Activated CD4-positive, alpha-beta T cell treated with anti-CD3 and anti-CD28 coated beads, Interleukin-2, Interleukin-6, amounts not matched to agents 100 ng/mL and 50 ng/mL, durations not matched to agents 16 hours and 8 hours (primary cell): ENCODE measurements around the gene PCDHGA1.

Source experiments
- DNase-seq: peaks from one replicate; pipeline ENCODE4 v3.0.0-alpha.2; 2020

Gene PCDHGA1

DNA sequence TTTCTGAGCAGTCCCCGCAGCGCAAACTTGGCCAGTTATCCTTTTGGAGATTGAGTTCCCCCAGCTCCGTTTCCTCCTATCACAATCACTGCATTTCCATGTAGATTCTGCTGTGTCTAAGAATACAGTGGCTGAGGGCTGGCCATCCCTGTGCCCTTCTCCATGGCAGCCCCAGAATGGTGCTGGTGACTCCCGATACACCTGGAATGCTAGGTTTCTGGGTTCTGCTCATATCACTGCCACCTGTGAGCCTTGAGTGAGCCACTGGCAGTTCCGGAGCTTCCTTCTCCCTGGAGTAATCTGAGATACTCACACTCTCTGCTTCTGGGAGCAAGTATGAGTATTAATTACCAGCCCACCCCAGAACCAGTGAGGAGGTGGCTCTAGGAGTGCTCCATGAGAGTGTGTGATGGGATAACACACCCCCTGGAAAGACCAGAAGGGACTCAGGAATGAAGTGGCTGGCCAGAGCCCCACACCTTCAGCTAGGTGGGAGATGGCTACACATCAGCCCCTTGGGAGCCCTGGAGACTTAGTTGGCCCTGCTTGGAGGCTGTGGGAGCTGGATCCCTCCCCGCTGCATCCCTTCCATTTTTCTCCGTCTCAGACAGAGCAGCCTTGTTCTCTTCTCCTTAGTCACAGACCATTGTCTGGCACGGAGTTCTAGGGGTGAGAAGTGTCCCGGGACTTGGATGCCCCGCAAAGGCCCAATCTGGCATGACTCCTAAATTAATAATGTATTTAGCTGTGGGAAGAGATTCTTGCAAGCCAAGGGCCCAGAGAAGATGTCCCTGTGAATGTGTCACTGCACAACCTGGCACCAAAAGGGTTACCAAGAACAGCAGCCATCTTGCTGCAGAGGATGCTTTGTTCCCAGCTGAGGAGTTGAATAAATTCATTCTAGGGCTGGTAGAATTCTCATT lies 163.4 kb downstream of the PCDHGA1 start:
- DNase-seq = no peak

DNA sequence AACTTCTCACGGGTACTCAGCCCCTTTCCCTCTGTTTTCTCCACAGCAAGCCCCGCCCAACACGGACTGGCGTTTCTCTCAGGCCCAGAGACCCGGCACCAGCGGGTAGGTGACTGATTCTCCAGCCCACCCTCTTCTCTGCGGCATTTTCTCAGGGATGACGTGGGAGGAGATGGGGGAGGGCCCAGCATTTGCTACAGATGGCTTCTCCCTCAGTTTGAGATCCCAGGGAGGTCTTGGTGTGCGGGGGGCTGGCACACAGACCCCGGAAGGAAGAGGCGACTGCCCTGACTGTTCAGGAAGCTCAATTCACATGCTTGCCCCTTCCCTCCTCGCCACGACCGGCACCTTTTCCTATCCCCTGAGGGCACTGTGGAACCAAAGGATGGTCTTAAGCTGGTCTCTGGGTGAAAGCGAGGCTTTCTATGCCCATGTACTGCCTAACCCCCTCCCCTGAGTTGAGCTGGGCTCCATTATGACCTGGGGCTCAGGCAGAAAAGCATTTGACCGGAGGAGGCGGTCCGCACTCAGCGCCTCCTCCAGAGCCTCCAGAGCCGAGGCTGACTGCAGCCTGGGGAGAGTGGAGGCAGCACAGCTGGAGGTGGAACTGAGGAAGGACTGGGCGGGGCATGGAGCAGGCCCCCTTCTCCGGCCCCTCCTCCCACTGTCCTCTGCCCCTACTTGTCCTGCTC lies 164.6 kb downstream of the PCDHGA1 start:
- DNase-seq = no peak

DNA sequence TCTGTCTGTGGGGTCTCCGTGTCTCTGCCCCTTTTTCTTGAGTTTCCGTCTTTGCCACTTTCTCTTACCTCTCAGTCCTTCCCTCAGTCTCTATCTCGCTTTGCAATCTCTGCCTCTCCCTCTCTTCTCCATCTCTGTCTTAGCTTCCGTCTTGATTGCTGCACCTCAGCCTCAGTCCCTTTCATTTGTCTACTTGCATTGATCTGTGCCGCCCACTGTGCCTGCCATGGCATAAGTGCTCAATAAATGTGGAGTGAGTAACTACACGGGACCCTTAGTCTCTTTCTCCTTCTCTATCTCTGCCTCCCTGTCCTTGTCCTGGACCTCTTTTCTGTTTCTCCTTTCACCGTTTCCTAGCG lies 165.1 kb downstream of the PCDHGA1 start:
- DNase-seq = no peak

DNA sequence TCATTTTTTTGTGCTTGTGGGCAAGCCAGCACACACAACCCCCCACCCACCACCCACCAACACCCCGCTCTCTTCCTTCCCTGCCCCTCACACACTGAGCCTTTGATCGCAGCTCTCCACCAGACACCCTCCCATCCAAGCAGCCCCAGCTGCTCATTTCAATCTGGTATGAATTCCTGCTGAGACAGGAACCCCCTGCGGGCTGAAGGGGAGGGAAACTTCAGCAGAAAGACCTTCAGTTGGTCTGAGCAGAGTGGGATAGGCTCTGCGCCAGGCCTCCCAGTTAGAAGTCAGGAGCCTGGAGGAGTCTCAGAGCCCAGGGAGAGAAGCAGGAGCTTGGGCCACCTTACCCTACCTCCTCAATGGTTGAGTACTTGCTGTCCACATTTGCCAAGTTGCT lies 165.7 kb downstream of the PCDHGA1 start:
- DNase-seq = no peak

DNA sequence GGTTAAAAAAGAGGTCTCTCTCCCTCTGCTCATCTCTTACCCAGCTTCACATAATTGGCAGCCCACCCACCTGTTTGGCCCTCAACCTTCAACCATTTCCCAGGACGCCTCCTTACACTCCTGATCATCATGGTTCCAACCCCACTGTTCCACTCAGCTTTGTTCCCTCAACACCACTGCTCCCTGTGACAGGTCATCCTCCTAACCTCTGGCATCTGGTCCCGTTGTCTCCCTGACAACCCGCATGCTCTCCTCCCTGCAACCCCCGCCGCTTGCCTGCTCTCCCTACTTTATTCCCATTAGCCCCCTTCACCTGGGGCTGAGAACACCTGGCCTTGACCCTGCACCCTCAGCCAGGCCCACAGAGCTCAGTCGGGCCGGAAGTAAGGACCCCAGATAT lies 171.4 kb downstream of the PCDHGA1 start:
- no peak for DNase-seq

DNA sequence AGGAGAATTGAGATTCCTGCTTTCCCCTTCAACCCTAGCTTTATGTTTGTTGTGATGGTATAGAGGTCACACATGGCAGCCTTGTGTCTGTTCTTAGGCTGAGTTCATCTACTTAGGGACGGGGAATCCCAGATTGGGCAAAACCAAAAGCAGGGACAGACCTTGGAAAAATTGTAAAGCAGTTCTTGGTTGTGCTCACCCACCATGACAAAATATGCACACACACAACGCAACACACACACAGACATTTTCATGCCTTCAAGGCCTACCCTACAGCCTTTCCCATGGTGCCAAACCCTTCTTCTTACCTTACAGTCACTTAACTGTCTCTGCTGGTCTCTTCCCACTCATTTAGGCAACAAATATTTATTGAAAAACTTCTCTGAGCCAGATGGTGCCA lies 173.4 kb downstream of the PCDHGA1 start:
- DNase-seq = no peak

DNA sequence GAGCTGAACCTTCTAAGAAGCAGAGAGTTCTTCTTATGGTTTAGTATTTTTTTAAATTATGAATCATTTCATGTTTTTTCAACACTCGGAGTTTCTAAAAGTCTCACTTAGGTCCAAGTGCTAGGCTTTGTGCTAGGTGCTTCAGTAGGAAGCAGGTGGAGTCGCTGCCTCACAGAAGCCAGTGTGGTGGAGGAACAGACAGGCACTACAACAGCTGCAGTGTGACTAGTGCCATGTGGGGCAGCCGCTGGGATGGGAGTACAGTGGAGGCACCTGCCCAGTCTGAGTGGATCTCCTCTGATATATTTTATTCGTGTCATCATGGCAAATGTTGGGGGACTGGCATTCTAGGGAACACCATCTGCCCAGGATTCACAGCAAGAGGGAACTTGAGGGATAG lies 173.9 kb downstream of the PCDHGA1 start:
- DNase-seq = no peak

DNA sequence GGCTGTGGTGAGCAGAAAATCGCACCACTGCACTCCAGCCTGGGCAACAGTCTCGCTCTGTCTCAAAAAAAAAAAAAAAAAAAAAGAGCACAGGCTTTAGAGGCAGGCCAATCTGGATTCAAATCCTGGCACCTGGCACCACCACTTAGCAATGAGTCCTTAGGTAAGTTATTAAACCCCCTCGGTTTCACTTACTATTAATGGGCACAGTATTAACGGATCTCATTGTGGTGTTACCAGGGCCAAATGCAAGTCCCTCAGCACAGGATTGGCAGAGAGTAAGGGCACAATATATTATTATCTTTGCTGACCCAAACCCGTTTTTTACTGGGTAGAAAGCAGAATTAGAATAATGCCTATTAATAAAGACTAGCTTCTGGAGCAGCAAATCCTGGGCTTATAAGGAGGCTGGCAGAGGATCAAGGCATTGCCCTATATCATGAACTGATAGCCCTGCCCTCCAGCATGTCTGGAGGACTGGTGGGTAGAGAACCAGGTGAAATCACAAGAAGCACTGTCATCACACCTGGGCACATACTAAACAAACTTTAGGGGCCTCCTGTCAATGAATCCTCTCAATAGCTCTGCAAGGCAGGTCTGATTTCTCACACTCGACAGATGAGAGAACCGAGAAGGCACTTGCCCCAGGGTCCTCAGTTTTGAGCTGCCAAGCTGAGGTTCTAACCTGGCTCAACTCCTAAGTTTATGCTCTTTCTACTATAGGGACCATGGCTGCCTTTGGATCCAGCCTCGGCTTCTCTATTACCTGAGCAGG lies 176.3 kb downstream of the PCDHGA1 start:
- no peak for DNase-seq

DNA sequence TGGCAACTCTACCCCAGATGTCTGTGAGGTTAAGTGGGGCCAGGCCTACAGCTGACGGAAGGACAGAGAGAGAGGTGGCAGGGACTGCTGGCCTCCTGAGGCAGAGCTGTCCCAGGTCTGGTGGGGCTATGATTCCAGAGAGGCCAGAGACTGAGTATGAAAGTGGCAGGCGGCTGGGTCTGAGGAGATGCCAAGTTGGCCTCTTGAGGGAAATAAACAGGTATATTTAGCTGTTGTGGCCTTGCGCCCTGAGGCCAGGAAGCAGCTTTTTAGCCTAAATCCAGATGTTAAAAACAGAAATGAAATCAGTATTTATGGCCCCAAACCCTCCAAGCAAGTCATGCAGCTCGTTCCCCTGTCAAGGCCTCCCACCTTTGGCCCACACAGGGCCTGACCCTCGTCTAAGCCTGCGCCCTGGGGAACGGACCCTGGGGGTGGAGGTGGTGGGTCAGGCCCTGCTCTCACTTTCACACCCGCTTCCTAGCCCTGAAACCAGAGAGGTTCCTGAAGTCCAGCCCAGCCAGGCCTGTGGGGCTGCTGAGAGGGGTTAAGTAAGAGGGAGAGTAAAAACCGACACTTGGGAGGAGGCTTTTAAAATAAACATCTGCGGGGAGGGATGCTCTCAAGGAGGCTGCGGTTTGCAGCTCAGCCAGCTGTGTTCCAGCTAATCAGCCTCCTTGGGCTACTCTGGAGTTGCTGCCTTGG lies 177.2 kb downstream of the PCDHGA1 start:
- DNase-seq = no peak

DNA sequence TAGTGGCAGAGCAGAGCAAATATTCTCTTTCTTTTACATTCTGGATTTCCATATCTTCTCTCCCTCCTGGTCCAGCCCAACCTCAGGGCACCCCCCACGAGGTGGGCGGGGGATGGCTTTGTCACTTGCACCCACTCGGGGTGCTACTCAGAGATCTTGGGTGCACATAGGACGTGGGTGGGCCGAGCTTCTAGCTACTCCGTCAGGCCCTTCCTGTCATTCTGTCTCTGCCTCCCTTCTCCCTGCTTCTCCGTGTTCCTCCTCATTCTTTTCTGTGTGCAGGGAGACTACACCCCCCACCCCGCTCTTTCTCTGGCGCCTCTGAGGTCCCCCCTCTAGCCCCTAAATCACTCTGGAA lies 178.1 kb downstream of the PCDHGA1 start:
- no peak for DNase-seq

DNA sequence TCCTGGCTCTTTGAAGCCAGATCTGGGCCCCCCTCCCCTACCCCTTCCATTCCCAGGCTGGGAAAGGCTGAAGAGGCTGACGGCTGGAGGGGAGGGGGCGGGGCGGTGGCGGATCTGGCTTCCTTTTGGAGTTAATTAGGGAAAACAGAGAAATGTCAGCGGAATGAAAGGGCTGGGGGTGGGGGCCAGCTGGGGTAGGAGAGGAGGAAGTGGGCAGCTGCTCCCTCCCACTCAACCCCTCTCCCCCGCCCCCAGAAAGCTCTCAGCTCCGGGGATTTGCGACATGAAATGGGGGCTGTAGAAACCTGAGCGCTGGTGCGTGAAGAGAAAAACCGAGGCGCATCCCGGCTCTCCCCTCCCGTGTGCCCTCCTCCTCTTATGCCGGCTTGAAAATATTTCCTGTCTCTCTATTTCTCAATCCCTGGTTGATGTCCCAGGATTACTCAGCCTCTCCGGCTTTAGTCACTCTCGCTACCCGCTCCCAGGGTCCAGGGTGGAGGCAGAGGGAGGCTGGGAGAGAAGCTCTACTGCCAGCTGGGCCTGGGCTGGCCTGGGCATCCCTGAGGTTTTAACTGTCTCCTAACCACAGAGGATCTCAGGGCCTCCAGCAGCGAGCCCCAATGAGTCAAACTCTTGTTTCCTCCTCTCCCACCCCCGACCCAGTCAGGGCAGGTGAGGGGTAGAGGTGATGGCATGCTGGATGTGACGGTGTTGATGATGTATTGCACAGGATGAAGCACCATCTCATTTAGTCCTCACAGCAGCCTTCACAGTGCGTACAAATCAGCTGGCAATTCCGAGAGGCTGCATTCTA lies 178.7 kb downstream of the PCDHGA1 start:
- no peak for DNase-seq

DNA sequence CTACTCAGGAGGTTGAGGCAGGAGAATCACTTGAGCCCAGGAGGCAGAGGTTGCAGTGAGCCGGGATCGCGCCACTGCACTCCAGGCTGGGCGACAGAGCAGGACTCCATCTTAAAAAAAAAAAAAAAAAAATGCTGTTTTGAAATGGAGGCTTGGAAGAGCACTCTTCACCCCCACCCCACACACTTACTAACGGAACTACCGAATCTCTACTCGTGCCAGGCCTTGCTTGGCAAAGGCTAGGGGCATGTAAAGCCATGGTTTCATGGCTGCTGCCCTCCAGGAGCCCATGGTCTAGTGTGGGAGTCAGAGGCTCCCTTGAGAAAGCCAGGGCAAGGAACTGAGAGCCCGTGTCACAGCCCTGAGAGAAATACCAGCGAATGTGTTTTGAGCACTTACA lies 179.8 kb downstream of the PCDHGA1 start:
- DNase-seq = no peak

DNA sequence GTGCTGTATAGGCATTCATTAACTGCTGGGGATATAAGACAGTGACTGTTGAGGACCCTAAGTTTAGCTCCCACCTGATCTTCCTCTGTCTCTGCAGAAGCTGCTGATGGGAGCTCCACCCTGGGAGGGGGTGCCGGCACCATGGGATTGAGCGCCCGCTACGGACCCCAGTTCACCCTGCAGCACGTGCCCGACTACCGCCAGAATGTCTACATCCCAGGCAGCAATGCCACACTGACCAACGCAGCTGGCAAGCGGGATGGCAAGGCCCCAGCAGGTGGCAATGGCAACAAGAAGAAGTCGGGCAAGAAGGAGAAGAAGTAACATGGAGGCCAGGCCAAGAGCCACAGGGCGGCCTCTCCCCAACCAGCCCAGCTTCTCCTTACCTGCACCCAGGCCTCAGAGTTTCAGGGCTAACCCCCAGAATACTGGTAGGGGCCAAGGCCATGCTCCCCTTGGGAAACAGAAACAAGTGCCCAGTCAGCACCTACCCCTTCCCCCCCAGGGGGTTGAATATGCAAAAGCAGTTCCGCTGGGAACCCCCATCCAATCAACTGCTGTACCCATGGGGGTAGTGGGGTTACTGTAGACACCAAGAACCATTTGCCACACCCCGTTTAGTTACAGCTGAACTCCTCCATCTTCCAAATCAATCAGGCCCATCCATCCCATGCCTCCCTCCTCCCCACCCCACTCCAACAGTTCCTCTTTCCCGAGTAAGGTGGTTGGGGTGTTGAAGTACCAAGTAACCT lies 180.7 kb downstream of the PCDHGA1 start:
- DNase-seq = no peak

DNA sequence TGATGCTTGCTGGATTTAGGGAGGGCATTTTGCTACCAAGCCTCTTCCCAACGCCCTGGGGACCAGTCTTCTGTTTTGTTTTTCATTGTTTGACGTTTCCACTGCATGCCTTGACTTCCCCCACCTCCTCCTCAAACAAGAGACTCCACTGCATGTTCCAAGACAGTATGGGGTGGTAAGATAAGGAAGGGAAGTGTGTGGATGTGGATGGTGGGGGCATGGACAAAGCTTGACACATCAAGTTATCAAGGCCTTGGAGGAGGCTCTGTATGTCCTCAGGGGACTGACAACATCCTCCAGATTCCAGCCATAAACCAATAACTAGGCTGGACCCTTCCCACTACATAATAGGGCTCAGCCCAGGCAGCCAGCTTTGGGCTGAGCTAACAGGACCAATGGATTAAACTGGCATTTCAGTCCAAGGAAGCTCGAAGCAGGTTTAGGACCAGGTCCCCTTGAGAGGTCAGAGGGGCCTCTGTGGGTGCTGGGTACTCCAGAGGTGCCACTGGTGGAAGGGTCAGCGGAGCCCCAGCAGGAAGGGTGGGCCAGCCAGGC lies 181.5 kb downstream of the PCDHGA1 start:
- no peak for DNase-seq

DNA sequence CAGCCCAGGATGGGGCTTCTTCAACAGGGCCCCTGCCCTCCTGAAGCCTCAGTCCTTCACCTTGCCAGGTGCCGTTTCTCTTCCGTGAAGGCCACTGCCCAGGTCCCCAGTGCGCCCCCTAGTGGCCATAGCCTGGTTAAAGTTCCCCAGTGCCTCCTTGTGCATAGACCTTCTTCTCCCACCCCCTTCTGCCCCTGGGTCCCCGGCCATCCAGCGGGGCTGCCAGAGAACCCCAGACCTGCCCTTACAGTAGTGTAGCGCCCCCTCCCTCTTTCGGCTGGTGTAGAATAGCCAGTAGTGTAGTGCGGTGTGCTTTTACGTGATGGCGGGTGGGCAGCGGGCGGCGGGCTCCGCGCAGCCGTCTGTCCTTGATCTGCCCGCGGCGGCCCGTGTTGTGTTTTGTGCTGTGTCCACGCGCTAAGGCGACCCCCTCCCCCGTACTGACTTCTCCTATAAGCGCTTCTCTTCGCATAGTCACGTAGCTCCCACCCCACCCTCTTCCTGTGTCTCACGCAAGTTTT lies 182.1 kb downstream of the PCDHGA1 start:
- DNase-seq = peak; percentile 88

DNA sequence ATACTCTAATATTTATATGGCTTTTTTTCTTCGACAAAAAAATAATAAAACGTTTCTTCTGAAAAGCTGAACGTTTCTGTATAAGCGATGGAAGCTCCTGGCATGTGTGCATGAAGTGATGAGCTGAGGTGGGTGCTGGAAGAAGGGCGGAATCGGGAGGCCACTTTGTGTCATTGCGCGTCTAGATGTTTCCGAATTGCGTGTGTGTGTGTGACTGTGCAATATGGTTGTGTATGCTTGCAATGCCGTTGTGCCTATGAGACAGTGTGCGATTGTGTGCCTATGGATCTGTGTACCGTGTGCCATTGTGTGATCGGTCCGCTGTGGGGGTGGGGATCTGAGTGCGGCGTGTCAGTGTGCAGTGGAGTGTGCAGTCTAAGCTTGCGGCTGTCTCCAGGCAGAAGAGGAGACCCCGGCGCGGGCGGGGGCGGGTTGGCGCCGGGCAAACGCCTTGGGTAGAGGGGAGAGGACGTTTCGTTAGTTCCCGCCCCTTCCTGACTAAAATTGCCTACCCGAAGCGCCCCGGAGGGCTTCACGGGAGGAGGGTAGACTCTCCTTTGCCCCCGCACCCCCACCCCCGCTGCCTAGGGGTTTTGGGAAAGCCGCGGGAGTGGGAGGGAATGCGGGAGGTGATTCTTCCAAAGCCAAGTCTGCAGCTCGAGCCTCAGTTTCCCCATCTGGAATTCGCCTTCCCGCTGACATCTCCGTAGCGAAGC lies 182.8 kb downstream of the PCDHGA1 start:
- peak; percentile 35 for DNase-seq

DNA sequence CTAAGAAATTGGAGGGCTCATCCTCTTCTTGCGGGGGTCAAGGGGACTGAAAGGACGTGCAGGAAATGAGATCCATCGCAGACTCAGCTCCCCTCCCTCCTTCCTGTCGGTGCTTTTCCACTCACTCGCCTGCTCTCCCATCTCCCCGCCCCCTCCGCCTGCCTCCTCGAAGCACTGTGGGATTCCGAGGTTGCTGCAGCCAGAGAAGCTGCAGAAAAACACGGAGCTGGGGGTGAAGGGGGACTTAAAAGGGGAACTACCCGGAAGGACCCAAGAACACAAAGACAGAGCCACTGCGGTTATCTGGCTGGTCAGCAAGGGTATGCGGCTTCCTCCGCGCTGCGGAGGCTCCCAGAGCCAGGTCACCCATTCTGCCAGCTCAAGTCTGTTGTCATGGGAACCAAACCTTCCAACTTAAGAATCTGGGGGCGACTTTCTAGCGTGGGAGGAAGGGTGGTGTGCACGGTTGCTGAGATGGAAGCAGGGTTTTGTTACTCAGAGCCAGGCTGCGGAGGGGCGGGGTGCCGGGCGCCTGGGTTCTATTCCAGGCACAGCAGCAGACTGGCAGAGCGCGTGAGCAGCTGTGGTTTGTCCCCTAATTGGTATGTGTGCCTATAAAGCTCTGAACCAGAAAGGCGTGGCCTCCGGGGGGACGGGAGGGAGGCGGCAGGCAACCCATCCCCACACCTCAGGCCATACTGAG lies 183.5 kb downstream of the PCDHGA1 start:
- peak; percentile 40 for DNase-seq

DNA sequence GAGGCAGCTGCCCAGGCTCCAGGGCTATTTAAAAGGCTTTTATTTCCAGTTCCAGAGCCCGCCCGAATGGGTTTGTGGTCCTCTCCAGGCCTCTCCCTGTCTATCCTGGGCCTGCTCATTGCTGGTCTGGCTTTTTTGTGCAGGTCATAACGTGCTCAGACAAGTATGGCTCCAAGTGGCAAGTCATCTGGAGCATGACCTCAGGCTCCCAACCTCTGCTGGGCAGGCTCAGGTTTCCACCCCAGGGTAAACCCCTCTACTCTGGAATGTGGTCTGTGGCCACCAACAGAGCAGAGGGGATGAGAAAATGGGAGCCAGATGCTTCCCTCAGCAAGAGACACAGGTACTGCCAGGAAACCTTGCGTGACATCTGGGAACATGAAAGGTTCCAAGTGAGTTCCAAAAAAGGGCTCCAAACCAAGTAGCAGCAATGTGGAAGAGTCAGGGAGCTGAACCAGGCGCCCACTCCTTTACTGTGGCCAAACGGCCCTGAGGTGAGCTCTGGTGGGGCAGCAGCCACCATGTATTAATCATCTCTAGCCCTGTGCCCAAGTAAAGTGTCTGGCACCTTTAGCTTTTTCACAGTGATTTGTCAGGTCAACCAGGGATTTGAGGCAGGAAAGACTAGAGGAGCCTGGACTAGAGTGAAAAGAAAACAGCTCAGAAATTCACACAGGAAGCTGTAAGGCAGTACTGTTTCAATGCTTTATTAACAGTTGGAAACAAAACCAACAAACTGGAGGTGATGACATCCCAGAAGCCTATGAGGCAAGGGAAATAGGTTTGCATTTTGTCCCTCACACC lies 184.2 kb downstream of the PCDHGA1 start:
- no peak for DNase-seq

DNA sequence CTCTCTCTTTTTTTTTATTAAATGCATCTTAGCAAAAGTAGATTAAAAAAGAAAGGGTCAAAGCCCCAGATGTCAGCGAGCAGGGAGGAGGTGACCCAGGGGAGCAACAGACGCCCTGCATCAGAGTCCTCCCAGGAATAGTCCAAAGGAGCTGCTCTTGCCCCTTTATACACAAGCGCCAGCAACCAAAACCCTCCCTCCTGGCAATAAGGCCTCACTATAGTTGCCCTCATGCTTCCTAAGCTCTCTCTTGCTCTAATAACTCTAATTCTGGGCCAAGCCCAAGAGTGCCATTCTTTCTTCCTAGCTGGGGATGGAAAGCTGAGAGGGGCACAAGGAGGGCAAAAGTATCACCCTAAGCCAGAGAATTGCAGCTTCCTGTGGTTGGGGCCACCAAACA lies 184.8 kb downstream of the PCDHGA1 start:
- no peak for DNase-seq
